GM10847 (cell line): ENCODE data around the gene PTHLH.

Experiments
- POLR2A ChIP-seq: IDR thresholded peaks from 2 replicates; pipeline ENCODE4 v1.6.1; 2011; ENCODE audit not compliant: insufficient read length; ENCODE audit errors: extremely low read depth

Gene PTHLH

GRCh38 chr12:27984275-27984674 lies 11.7 kb upstream of the PTHLH start:
- TF ChIP-seq POLR2A = no peak

GRCh38 chr12:27982951-27983350 lies 10.4 kb upstream of the PTHLH start:
- TF ChIP-seq POLR2A = no peak

GRCh38 chr12:27982385-27982784 lies 9.9 kb upstream of the PTHLH start:
- no peak for TF ChIP-seq POLR2A

- TF ChIP-seq POLR2A = no peak
These were observed 9.3 kb upstream of the PTHLH start for GRCh38 chr12:27981874-27982273.

- no peak for TF ChIP-seq POLR2A
These were observed 6.6 kb upstream of the PTHLH start for GRCh38 chr12:27979145-27979544.

- TF ChIP-seq POLR2A = no peak
These were observed 2.9 kb upstream of the PTHLH start for GRCh38 chr12:27975222-27976136.

- TF ChIP-seq POLR2A = no peak
These were observed 2.2 kb upstream of the PTHLH start for GRCh38 chr12:27974735-27975221.

GRCh38 chr12:27973487-27973890 lies 956 bp upstream of the PTHLH start:
- no peak for TF ChIP-seq POLR2A

- TF ChIP-seq POLR2A = no peak
These were observed 927 bp downstream of the PTHLH start for GRCh38 chr12:27971606-27972005.

GRCh38 chr12:27971121-27971489 lies 1.4 kb downstream of the PTHLH start:
- no peak for TF ChIP-seq POLR2A

GRCh38 chr12:27970401-27971120 lies 2.0 kb downstream of the PTHLH start:
- no peak for TF ChIP-seq POLR2A

GRCh38 chr12:27969624-27970400 lies 2.7 kb downstream of the PTHLH start:
- TF ChIP-seq POLR2A = no peak

GRCh38 chr12:27968972-27969623 lies 3.4 kb downstream of the PTHLH start:
- TF ChIP-seq POLR2A = no peak

GRCh38 chr12:27967551-27968054 lies 4.9 kb downstream of the PTHLH start:
- TF ChIP-seq POLR2A = no peak

- TF ChIP-seq POLR2A = no peak
These were observed 5.7 kb downstream of the PTHLH start for GRCh38 chr12:27966870-27967269.

GRCh38 chr12:27965966-27966365 lies 6.6 kb downstream of the PTHLH start:
- no peak for TF ChIP-seq POLR2A
